Measurements from ENCODE around the gene TLE5. TPM values are rescaled to one million over a fixed set of nuclear protein-coding genes. Genes with fewer than 3 reads are reported as not detected.
"Not testable (repeated sequence)": the region's sequence is repeated elsewhere in the genome, so short reads cannot be mapped to it uniquely, and the experiment has no call there.

The TLE5 gene
- total RNA-seq, 2 experiments from 2014 or later: 837 to 960 TPM

GRCh38 chr19:3045191-3045590, 17.1 kb downstream of the TLE5 start:
- Mint-ChIP-seq H3K4me3 (no peak overlapping the region), H3K4me1 (peaks cover 13% of the 10 kb centered on the region), H3K36me3 (ENCODE audit: low read depth) (no peaks in the 10 kb centered on the region), H3K9me3 (no peaks in the 10 kb centered on the region), H3K27ac (no peak overlapping the region), H3K27me3 (peaks cover 10% of the 10 kb centered on the region)
- ChIA-PET CTCF (interaction anchor here (0.6 kb wide), 1 partner anchor 30 kb away, joined by 3 read pairs; no protein-coding TSS in a partner anchor), POLR2A (no interaction called here)
- DNase-seq: no peak

GRCh38 chr19:3042621-3043267, 19.6 kb downstream of the TLE5 start:
- Mint-ChIP-seq H3K27ac (no peak overlapping the region), H3K9me3 (no peaks in the 10 kb centered on the region), H3K27me3 (peaks cover 7% of the 10 kb centered on the region), H3K4me3 (no peak overlapping the region), H3K4me1 (peaks cover 7% of the 10 kb centered on the region), H3K36me3 (ENCODE audit: low read depth) (no peaks in the 10 kb centered on the region)
- POLR2A ChIA-PET: no interaction called here
- CTCF ChIA-PET: interaction anchor here (1.1 kb wide), 1 partner anchor 46 kb away, joined by 3 read pairs; no protein-coding TSS in a partner anchor
- no peak for DNase-seq

GRCh38 chr19:3041761-3042620, 20.3 kb downstream of the TLE5 start:
- H3K27ac Mint-ChIP-seq: no peak overlapping the region
- no peak for DNase-seq
- no peaks in the 10 kb centered on the region for H3K9me3 Mint-ChIP-seq
- H3K4me3 Mint-ChIP-seq: no peak overlapping the region
- H3K36me3 Mint-ChIP-seq (ENCODE audit: low read depth): no peaks in the 10 kb centered on the region
- POLR2A ChIA-PET: no interaction called here
- CTCF ChIA-PET: interaction anchor here (1.1 kb wide), 2 partner anchors 45 to 62 kb away, joined by 3 to 4 read pairs; no protein-coding TSS in a partner anchor
- peaks cover 4% of the 10 kb centered on the region for H3K27me3 Mint-ChIP-seq
- H3K4me1 Mint-ChIP-seq: peaks cover 6% of the 10 kb centered on the region

- no peaks in the 10 kb centered on the region for H3K36me3 Mint-ChIP-seq (ENCODE audit: low read depth)
- no peaks in the 10 kb centered on the region for H3K9me3 Mint-ChIP-seq
- DNase-seq: no peak
- H3K27me3 Mint-ChIP-seq: peaks cover 4% of the 10 kb centered on the region
- no peak overlapping the region for H3K27ac Mint-ChIP-seq
- H3K4me3 Mint-ChIP-seq: no peak overlapping the region
- peaks cover 9% of the 10 kb centered on the region for H3K4me1 Mint-ChIP-seq
- ChIA-PET CTCF (interaction anchor here (1.1 kb wide), 1 partner anchor 62 kb away, joined by 4 read pairs; no protein-coding TSS in a partner anchor), POLR2A (no interaction called here)
These were observed 21.0 kb downstream of the TLE5 start for GRCh38 chr19:3041327-3041726.

GRCh38 chr19:3039641-3040077, 22.6 kb downstream of the TLE5 start:
- H3K27me3 Mint-ChIP-seq: peaks cover 1% of the 10 kb centered on the region
- H3K4me1 Mint-ChIP-seq: peaks cover 19% of the 10 kb centered on the region
- H3K9me3 Mint-ChIP-seq: no peaks in the 10 kb centered on the region
- no peak for DNase-seq
- H3K36me3 Mint-ChIP-seq (ENCODE audit: low read depth): no peaks in the 10 kb centered on the region
- CTCF ChIA-PET: interaction anchor here (0.7 to 1.1 kb wide), 3 partner anchors 13 to 334 kb away, joined by 3 to 6 read pairs (median 3); no protein-coding TSS in a partner anchor
- no peak overlapping the region for H3K4me3 Mint-ChIP-seq
- no peak overlapping the region for H3K27ac Mint-ChIP-seq
- POLR2A ChIA-PET: no interaction called here

- H3K27ac Mint-ChIP-seq: peak overlapping the region; percentile 31
- H3K27me3 Mint-ChIP-seq: peaks cover 4% of the 10 kb centered on the region
- ChIA-PET POLR2A (no interaction called here), CTCF (interaction anchor here (0.6 to 1.1 kb wide), 7 partner anchors 13 to 101 kb away, joined by 3 to 5 read pairs (median 3); no protein-coding TSS in a partner anchor)
- no peaks in the 10 kb centered on the region for H3K9me3 Mint-ChIP-seq
- no peak for DNase-seq
- no peak overlapping the region for H3K4me3 Mint-ChIP-seq
- no peaks in the 10 kb centered on the region for H3K36me3 Mint-ChIP-seq (ENCODE audit: low read depth)
- peaks cover 25% of the 10 kb centered on the region for H3K4me1 Mint-ChIP-seq
These were observed 23.2 kb downstream of the TLE5 start for GRCh38 chr19:3039125-3039524.

GRCh38 chr19:3038214-3038613, 24.1 kb downstream of the TLE5 start:
- H3K4me1 Mint-ChIP-seq: peaks cover 25% of the 10 kb centered on the region
- H3K27me3 Mint-ChIP-seq: peaks cover 10% of the 10 kb centered on the region
- H3K4me3 Mint-ChIP-seq: no peak overlapping the region
- POLR2A ChIA-PET: interaction anchor here (0.6 kb wide), 1 partner anchor 42 kb away, joined by 3 read pairs; no protein-coding TSS in a partner anchor
- no peak for DNase-seq
- CTCF ChIA-PET: interaction anchor here (3.2 kb wide), 1 partner anchor 15 kb away, joined by 13 read pairs; no protein-coding TSS in a partner anchor
- no peaks in the 10 kb centered on the region for H3K9me3 Mint-ChIP-seq
- H3K36me3 Mint-ChIP-seq (ENCODE audit: low read depth): no peaks in the 10 kb centered on the region
- H3K27ac Mint-ChIP-seq: no peak overlapping the region

- not testable (repeated sequence) for H3K9me3 Mint-ChIP-seq; H3K27ac Mint-ChIP-seq; H3K36me3 Mint-ChIP-seq (ENCODE audit: low read depth); DNase-seq
- peaks cover 17% of the 10 kb centered on the region for H3K27me3 Mint-ChIP-seq
- ChIA-PET CTCF (interaction anchor here (1.7 to 3.2 kb wide), 5 partner anchors 13 to 86 kb away, joined by 4 to 21 read pairs (median 10); no protein-coding TSS in a partner anchor), POLR2A (interaction anchor here (0.8 kb wide), 1 partner anchor 16 kb away, joined by 3 read pairs; no protein-coding TSS in a partner anchor)
- H3K4me3 Mint-ChIP-seq: peak overlapping the region; percentile 79
- peaks cover 21% of the 10 kb centered on the region for H3K4me1 Mint-ChIP-seq
These were observed 25.2 kb downstream of the TLE5 start for GRCh38 chr19:3036977-3037544.

GRCh38 chr19:3036119-3036976, 25.9 kb downstream of the TLE5 start:
- Mint-ChIP-seq H3K27ac (peak overlapping the region; percentile 97), H3K9me3 (no peaks in the 10 kb centered on the region), H3K27me3 (peaks cover 23% of the 10 kb centered on the region), H3K4me3 (peak overlapping the region; percentile 79), H3K4me1 (peaks cover 21% of the 10 kb centered on the region), H3K36me3 (ENCODE audit: low read depth) (no peaks in the 10 kb centered on the region)
- peak; percentile 85 for DNase-seq
- ChIA-PET CTCF (interaction anchor here (0.7 to 3.2 kb wide), 11 partner anchors 9 to 269 kb away, joined by 3 to 21 read pairs (median 4); no protein-coding TSS in a partner anchor), POLR2A (interaction anchor here (0.5 to 1.2 kb wide), 3 partner anchors 17 to 73 kb away, joined by 3 read pairs; partner anchors contain the start of gene TLE6)

- Mint-ChIP-seq H3K4me3 (peak overlapping the region; percentile 79), H3K27ac (peak overlapping the region; percentile 97), H3K36me3 (ENCODE audit: low read depth) (no peaks in the 10 kb centered on the region), H3K4me1 (peaks cover 21% of the 10 kb centered on the region), H3K27me3 (peaks cover 29% of the 10 kb centered on the region), H3K9me3 (no peaks in the 10 kb centered on the region)
- ChIA-PET CTCF (interaction anchor here (0.9 to 3.2 kb wide), 9 partner anchors 8 to 215 kb away, joined by 3 to 21 read pairs (median 5); no protein-coding TSS in a partner anchor), POLR2A (interaction anchor here (0.5 to 1.2 kb wide), 3 partner anchors 11 to 72 kb away, joined by 3 to 4 read pairs (median 3); partner anchors contain the start of gene TLE6)
- peak; percentile 97 for DNase-seq
These were observed 26.7 kb downstream of the TLE5 start for GRCh38 chr19:3035542-3036118.
